Fibroblast of upper back skin (primary cell): ENCODE results near the gene MYO19.
"Not testable (repeated sequence)": the region's sequence is repeated elsewhere in the genome, so short reads cannot be mapped to it uniquely, and the experiment has no call there.

Source experiments
- DNase-seq: peaks from one replicate; pipeline ENCODE4 v3.0.0-alpha.2; 2013

MYO19 gene

GRCh38 chr17:36527621-36528250, 6.9 kb downstream of the MYO19 start:
- DNase-seq = no peak

- DNase-seq = no peak
Measured at GRCh38 chr17:36525888-36526287, 8.8 kb downstream of the MYO19 start.

GRCh38 chr17:36525113-36525512, 9.6 kb downstream of the MYO19 start:
- DNase-seq = no peak

GRCh38 chr17:36524428-36524876, 10.2 kb downstream of the MYO19 start:
- DNase-seq = no peak

GRCh38 chr17:36523113-36523512, 11.6 kb downstream of the MYO19 start:
- no peak for DNase-seq

- no peak for DNase-seq
Measured at GRCh38 chr17:36515837-36516236, 18.8 kb downstream of the MYO19 start.

- DNase-seq = no peak
Measured at GRCh38 chr17:36514856-36515255, 19.8 kb downstream of the MYO19 start.

GRCh38 chr17:36512641-36513040, 22.0 kb downstream of the MYO19 start:
- no peak for DNase-seq

- no peak for DNase-seq
Measured at GRCh38 chr17:36511216-36511615, 23.5 kb downstream of the MYO19 start.

- DNase-seq = no peak
Measured at GRCh38 chr17:36510636-36511035, 24.0 kb downstream of the MYO19 start.

- no peak for DNase-seq
Measured at GRCh38 chr17:36509272-36509985, 25.2 kb downstream of the MYO19 start.

- not testable (repeated sequence) for DNase-seq
Measured at GRCh38 chr17:36508439-36508838, 26.2 kb downstream of the MYO19 start.

GRCh38 chr17:36507266-36507665, 27.4 kb downstream of the MYO19 start:
- no peak for DNase-seq

- no peak for DNase-seq
Measured at GRCh38 chr17:36506831-36507230, 27.8 kb downstream of the MYO19 start.

GRCh38 chr17:36506249-36506826, 28.3 kb downstream of the MYO19 start:
- no peak for DNase-seq

- DNase-seq = no peak
Measured at GRCh38 chr17:36505171-36505570, 29.5 kb downstream of the MYO19 start.

- DNase-seq = no peak
Measured at GRCh38 chr17:36504156-36504545, 30.5 kb downstream of the MYO19 start.

GRCh38 chr17:36503456-36504155, 31.1 kb downstream of the MYO19 start:
- no peak for DNase-seq

- no peak for DNase-seq
Measured at GRCh38 chr17:36501963-36502362, 32.7 kb downstream of the MYO19 start.

- DNase-seq = no peak
Measured at GRCh38 chr17:36501351-36501750, 33.3 kb downstream of the MYO19 start.

- no peak for DNase-seq
Measured at GRCh38 chr17:36500745-36501225, 33.9 kb downstream of the MYO19 start.

- DNase-seq = no peak
Measured at GRCh38 chr17:36498560-36499300, 35.9 kb downstream of the MYO19 start.

GRCh38 chr17:36498155-36498554, 36.5 kb downstream of the MYO19 start:
- DNase-seq = no peak
